Right atrium auricular region (tissue), 2 donors: ENCODE results near the gene GRB10. TPM values are rescaled to one million over a fixed set of nuclear protein-coding genes. Genes with fewer than 3 reads are reported as not detected.

Experiments used
- DNase-seq: peaks from one replicate; pipeline ENCODE4 v3.0.0-alpha.2; 2019; ENCODE audit warnings: low spot score
- H3K27ac ChIP-seq, 2 donors: fragments of 200-600 bp; sonication (generic); 1 replicate in 1 of 2; 2 replicates in 1 of 2; pipeline ENCODE4 v1.5.1; 2016 to 2019
- H3K27me3 ChIP-seq, 2 donors: fragments of 200-600 bp; sonication (generic); one replicate each; pipeline versions ENCODE4 v1.5.1 to v1.6.0; 2017 to 2019
- H3K36me3 ChIP-seq: fragments of 200-600 bp; sonication (generic); one replicate; pipeline ENCODE4 v1.5.1; 2016
- H3K4me1 ChIP-seq, 2 donors: fragments of 200-600 bp; sonication (generic); one replicate each; pipeline versions ENCODE4 v1.5.1 to v1.6.0; 2017 to 2019
- H3K4me3 ChIP-seq, 2 donors: fragments of 200-600 bp; sonication (generic); 1 replicate in 1 of 2; 2 replicates in 1 of 2; pipeline ENCODE4 v1.5.1; 2017 to 2019; ENCODE audit warnings: mild to moderate bottlenecking in 1 of 2, moderate library complexity in 1 of 2
- H3K9me3 ChIP-seq, 2 donors: fragments of 200-600 bp; sonication (generic); one replicate each; pipeline ENCODE4 v1.5.1; 2019
- CTCF ChIP-seq, 2 donors: fragments of 200-600 bp; sonication (generic); IDR thresholded peaks; one replicate each; pipeline ENCODE4 v1.5.1; 2019; ENCODE audit warnings: antibody characterized with exemption in 2 of 2
- total RNA-seq, 2 donors: library from RNA; depleted of rRNA; stranded (reverse); fragments of >200 nt; gene quantifications; one replicate each; pipeline ENCODE4 v1.1.0, GENCODE V29; 2016

The GRB10 gene
- total RNA-seq, 2 donors from 2014 or later = 36.5 to 39.0 TPM

DNA sequence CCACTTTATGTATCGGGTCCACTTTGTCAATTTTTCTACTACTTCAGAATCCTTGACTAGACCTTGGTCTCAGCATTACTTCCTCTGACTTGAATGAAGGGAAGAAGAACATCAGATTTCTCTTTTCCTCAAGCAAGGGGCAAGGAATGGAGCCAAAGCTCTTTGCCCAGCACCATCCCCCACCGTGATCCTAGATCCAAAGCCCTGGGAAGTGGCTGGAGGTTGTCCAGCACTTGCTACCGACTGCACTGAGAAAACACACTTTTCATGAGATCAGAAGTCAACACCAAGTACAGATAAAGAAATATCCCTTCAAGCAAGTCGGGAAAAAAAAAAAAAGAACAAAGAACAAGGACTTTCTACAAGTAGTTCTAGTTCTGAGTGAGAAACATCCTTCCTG is 115.4 kb downstream of the GRB10 start:
- Histone ChIP-seq H3K27me3 (no peaks in the 10 kb centered on the region), H3K4me3 (no peak overlapping the region), H3K36me3 (peaks cover 13% of the 10 kb centered on the region), H3K9me3 (no peaks in the 10 kb centered on the region), H3K27ac (peak overlapping the region; percentile 85 to 86), H3K4me1 (peaks cover 0 to 87% of the 10 kb centered on the region in 2 donors)
- DNase-seq = no peak
- TF ChIP-seq CTCF (IDR thresholded peaks at IDR 0.05) = no peak

GRCh38 chr7:50666124-50666496 is 116.6 kb downstream of the GRB10 start:
- H3K36me3 ChIP-seq = peaks cover 13% of the 10 kb centered on the region
- no peak overlapping the region for H3K4me3 ChIP-seq
- H3K27ac ChIP-seq = peak overlapping the region; percentile 85 to 86
- peaks cover 0 to 93% of the 10 kb centered on the region in 2 donors for H3K4me1 ChIP-seq
- no peaks in the 10 kb centered on the region for H3K27me3 ChIP-seq
- no peak for TF ChIP-seq CTCF (IDR thresholded peaks at IDR 0.05)
- no peak for DNase-seq
- no peaks in the 10 kb centered on the region for H3K9me3 ChIP-seq

GRCh38 chr7:50665403-50666123 is 117.1 kb downstream of the GRB10 start:
- no peaks in the 10 kb centered on the region for H3K9me3 ChIP-seq
- no peaks in the 10 kb centered on the region for H3K27me3 ChIP-seq
- H3K27ac ChIP-seq = peak overlapping the region in 1 of 2 donors; percentile 85
- peaks cover 13% of the 10 kb centered on the region for H3K36me3 ChIP-seq
- TF ChIP-seq CTCF (IDR thresholded peaks at IDR 0.05) = no peak
- peaks cover 0 to 93% of the 10 kb centered on the region in 2 donors for H3K4me1 ChIP-seq
- DNase-seq = no peak
- H3K4me3 ChIP-seq = no peak overlapping the region

GRCh38 chr7:50664937-50665336 is 117.8 kb downstream of the GRB10 start:
- no peaks in the 10 kb centered on the region for H3K9me3 ChIP-seq
- no peak for TF ChIP-seq CTCF (IDR thresholded peaks at IDR 0.05)
- peaks cover 0 to 94% of the 10 kb centered on the region in 2 donors for H3K4me1 ChIP-seq
- H3K27ac ChIP-seq = peak overlapping the region; percentile 17 to 85
- H3K27me3 ChIP-seq = no peaks in the 10 kb centered on the region
- no peak for DNase-seq
- no peak overlapping the region for H3K4me3 ChIP-seq
- peaks cover 11% of the 10 kb centered on the region for H3K36me3 ChIP-seq

DNA sequence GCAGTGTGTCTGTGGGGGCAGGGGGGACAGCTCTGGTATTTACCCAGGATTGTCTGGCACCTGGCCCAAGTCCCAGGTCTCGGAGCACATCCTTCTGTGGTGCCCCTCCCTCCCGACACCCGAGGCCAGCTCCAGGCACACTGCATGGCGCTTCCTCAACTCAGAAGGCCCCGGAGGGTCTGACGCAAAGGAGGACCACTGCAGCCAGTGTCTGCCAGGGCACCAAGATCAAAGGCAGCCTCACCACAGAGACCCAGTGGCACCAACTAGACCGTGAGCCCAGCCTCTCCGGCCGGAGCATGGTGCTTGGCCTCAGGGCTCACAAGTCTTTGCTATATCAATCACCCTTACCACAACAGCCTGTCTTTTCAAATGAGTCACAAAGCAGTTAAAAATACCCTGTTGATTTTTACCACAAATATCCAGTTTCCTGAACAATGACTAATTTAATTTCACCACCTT is 118.2 kb downstream of the GRB10 start:
- DNase-seq = no peak
- no peak for TF ChIP-seq CTCF (IDR thresholded peaks at IDR 0.05)
- H3K27ac ChIP-seq = peak overlapping the region; percentile 17 to 85
- H3K27me3 ChIP-seq = no peaks in the 10 kb centered on the region
- H3K36me3 ChIP-seq = peaks cover 6% of the 10 kb centered on the region
- no peaks in the 10 kb centered on the region for H3K9me3 ChIP-seq
- peaks cover 0 to 94% of the 10 kb centered on the region in 2 donors for H3K4me1 ChIP-seq
- H3K4me3 ChIP-seq = no peak overlapping the region
